HG03342 (cell line): ENCODE results near the gene TLL2.
A peak's percentile ranks its signal among the peaks of the same experiment; 100 is the strongest.
"Not testable (repeated sequence)": the region's sequence is repeated elsewhere in the genome, so short reads cannot be mapped to it uniquely, and the experiment has no call there.

Experiments used
- ATAC-seq: cut with Tn5 transposase; IDR thresholded peaks from one replicate; pipeline ENCODE4 v1.9.1; 2021; ENCODE audit warnings: mild to moderate bottlenecking, moderate library complexity; ENCODE audit not compliant: unreplicated experiment

TLL2 gene

DNA sequence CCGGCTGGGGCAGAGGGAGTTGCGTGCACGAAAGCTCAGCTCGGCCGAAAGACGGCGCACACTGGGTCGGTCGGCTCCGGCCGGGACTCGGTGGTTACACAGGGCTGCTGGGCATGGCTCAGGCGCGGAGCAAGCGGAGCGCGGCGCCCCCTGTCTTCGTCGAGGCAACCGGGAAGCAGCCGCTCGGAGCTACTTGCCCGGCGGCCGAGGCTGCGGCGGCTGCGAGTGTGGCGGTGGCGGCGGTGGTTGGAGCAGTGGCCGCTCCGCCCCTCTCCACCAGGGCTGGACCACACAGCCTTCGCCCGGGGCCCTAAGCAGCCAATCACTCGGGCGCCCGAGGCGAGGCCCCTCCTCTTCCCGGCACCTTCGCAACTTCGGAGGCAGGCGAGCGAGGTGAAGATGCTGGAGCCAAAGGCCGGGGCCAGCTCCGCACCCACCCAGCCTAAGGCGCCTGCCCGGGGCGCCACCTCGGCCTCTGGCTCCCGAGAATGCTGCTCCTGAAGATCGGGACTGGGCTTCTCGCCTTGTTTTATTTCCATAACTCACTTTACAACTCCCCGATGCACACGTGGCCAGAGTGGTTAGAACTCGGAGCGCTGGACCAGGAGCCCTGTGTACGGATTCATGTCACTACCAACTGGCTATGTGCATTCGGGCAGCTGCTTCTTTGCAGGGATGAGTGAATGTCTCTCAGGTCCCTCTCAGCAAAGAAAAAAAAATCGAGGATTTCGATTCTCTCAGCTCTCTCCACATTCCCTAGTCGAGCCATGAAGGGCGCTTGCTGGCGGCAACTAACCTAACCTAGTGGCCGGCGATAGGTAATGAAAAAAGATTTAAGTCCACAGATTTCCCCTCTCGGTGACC lies at the start of gene TLL2:
TLL2 (minus strand) TSS at position 229 of the 864 bp plus-strand sequence. CDS start 241 bp downstream, outside the sequence.
- ATAC-seq = peak; percentile 70

DNA sequence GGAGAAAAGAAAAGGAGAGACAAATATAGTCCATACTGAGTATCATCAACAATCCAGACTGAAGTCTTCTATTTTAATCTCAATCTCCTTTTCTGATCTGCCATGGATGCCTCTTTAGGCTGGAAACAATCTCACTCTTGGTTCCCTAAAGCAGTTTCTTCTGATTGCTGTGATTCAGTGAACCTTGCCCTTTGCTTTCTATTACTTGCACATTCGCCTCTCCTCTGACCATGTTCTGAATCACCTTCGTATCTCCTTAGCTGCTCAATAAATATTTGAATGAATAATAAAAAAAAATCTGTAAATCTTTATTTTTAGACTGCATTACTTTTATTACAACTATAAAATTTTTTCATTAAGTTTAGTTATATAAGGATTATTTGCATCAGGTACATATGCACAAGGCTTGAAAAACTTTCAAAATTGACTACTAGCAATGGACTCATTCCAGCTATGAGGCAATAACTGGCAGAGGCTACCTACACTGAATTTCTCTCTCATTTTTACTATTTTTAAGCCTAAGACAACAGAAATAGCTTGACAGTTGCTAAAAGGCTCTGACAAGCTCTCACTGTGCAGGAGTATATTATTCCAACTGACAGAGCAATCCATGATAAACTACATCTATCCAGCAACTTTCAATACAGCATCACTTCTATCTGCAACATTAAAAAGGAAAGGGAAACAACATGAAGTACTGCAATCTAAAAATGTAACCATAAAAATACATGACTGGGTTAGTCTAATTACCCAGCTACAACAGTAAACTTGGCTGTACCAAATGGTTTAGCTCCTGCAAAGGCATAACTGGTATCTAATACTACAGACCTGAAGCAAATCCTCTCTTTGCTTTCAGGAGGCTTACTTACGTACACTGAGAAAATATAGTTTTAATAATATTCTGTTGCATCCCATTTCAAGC lies 47.5 kb upstream of the TLL2 start:
- no peak for ATAC-seq

DNA sequence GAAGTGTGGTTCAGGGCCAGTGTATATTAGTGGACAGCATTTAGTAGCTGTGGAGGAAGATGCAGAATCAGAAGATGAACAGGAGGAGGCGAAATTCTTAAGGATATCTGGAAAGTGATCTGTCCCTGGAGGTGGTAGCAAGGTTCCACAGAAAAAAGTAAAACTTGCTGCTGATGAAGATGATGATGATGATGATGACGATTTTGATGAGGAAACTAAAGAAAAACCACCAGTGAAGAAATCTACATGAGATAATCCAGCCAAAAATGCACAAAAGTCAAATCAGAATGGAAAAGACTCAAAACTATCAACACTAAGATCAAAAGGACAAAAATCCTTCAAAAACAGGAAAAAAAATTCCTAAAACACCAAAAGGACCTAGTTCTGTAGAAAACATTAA lies 46.8 kb upstream of the TLL2 start:
- no peak for ATAC-seq

DNA sequence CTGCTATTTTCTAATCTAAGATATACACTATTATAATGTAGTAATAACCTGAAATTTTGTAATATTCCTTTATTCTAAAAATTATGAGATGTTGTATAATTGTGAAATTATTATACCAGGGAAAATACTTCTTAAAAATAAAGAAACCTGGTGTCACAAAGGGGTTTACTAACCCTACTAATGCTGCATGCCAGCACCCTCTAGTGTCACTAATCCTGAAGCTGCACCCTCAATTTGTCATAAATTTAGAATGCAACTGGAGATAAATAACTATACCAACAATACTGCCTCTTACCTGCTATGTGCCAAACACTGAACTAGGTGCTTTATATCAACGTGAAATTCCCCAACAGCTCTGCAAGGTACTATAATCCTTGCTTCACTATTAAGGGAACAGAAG lies 42.3 kb upstream of the TLL2 start:
- ATAC-seq = no peak

DNA sequence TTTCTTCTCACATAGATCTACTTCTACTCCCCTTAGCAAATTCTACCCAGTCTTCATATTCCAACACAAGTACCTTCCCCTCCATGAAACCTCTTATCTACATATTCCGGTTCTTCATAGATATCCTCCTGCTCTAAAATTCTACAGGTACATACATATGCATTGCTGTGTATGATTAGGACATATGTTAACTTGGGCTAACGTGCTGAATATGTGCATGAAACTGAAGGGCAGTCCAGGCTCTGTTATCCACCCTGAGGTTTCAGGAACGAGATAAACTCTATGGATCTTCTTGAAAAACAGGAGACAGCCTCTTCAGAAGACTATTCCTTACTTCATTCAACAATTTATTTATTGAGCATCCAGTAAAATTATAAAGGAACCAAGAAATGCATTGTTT lies 41.6 kb upstream of the TLL2 start:
- no peak for ATAC-seq

DNA sequence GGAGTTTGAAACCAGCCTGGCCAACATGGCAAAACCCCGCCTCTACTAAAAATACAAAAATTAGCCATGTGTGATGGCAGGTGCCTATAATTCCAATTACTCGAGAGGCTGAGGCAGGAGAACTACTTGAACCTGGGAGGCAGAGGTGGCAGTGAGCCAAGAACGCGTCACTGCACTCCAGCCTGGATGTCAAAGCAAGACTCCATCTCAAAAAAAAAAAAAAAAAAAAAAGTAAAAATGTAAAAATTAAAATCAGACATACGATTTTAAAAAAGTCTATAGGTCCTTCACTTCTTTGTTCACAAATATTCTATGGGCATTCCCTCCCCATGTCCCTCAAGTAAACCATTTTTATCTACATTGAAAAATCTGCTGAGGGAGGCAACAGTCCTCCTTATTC lies 34.9 kb upstream of the TLL2 start:
- ATAC-seq = no peak

DNA sequence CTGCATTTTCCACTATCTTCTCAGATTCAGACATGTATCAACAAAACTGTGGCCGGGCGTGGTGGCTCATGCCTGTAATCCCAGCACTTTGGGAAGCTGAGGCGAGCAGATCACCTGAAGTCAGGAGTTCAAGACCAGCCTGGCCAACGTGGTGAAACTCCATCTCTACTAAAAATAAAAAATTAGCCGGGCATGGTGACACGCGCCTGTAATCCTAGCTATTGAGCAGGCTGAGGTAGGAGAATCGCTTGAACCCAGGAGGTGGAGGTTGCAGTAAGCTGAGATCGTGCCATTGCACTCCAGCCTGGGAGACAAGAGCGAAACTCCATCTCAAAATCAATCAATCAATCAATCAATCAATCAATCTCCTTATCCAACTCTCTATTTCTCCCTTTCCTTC lies 31.8 kb upstream of the TLL2 start:
- ATAC-seq = not testable (repeated sequence)

DNA sequence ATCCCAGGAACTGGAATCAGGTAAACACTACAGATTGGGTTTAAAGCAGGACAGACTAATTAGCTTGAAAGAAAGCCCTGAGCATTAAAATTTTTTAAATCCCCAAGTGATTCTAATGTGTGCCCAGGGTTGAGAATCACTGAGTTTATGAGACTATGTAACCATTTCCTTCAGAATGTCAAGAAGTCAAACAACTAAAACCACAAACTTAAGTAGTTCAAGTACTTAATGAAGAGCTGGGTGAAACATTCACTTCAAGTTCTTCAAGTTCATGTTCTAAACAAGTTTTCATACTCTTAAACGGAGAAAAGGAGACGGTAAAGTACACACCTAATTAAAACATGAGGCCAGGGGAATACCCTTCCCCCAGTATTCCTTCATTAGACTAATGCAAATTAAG lies 28.2 kb upstream of the TLL2 start:
- ATAC-seq = no peak

DNA sequence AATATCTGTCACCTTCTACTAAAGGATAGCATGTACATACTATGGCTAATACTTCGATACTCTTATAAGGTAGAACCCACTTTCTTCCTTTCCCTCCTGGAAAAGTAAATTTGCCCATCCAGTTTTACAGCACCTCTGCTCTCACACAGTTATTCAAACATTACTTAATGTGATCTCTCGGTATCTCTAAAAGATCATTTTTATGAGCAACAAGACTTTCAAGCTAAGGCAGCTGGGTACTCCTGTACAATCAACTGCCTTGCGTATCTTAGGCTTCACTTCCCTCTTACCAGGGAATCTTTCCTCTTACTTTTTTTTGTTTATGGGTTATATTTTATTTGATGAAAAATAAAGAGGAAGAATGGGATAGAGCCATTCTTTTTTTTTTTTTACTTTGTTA lies 26.5 kb upstream of the TLL2 start:
- ATAC-seq = no peak

DNA sequence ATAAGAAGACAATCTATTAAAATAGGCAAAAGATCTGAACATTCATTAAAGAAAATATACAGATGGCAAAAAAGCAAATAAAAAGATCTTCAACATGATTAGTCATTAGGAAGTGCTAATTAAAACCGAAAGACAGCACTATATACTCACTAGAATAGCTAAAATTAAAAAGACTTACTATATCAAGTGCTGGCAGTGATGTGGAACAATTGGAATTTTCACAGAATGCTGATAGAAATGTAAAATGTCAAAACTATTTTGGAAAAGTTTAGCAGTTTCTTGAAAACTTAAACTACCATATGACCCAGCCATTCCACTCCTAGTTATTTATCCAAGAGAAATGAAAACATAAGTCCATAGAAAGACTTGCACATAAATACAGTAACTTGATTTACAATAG lies 25.0 kb upstream of the TLL2 start:
- no peak for ATAC-seq

DNA sequence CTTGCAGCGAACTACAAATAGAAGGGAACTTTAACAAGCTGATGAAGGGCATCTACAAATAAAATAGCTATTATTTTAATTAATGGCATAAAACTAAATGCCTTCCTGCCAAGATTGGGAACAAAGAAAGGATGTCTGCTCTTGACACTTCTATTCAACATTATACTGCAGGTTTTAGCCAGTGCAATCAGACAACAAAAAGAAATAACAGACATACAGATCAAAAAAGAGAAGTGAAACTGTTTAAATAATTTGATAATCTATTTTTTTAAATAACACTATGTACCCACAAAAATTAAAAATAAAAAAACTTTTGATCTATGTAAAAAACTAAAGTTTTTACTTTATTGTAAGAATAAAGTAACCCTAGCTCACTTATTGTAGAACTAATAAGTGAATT lies 22.4 kb upstream of the TLL2 start:
- ATAC-seq = no peak

DNA sequence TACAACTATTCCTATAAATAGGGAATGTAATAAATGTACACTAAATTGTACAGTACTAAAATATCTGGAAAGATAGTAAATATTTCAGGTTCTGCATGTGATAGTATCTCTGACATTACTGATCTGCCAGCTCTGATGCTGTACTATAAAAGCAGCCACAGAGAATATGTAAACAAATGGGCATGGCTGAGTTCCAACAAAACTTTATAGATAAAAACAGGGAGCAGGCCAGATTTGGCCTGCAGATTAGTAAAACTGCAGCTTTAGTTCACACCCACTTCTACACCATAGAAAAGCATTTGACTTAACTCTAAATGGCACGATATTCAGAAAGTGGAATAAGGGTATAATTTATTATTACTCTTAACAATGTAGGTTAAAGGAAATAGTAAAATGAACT lies 18.8 kb upstream of the TLL2 start:
- ATAC-seq = no peak

DNA sequence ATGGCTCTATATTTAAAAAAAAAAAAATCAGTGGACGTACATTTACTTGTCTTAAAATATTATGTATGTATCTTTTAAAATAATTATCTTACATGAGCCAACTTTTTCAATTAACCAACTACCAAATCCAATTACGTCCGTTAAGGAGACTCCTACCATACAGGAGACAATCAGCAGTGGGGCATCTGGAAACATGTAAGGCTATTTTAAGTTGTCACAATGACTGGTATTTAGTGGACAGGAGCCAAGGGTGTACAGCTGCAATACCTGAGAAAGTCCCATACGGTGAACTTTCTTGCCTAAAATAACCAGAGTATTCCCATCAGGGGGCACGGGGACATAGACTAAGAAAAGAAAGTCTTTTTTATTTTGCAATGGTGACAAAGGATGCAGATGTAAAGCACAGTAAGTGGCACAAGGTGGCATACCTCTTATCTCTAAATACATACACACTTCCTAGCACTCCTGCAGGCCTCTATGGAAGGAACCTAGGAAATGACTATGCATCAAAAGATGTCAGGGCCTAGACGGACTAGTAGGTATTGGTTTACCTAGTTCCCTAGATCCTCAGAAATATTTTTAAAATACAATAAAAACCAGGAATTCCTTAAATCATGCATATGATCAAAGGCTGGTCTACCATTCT lies 16.0 kb upstream of the TLL2 start:
- no peak for ATAC-seq

DNA sequence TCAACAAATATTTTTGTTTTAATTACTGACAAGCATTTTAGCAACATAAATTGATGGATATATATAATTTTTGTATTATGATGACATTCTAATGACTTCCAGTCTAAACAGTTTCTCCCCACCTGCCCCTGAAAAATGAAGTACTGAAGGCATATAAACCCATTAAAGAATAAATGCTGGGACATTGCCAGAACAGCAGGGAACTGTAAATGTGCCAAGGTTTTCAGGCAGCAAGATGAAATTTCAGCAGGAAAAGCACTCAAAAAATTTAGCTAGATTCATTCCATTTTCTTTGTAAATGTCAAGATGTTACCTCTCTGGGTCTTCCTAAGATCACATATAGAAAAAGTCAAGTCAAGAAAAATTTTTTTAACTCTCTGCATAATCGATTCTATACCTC lies 11.0 kb upstream of the TLL2 start:
- ATAC-seq = no peak

DNA sequence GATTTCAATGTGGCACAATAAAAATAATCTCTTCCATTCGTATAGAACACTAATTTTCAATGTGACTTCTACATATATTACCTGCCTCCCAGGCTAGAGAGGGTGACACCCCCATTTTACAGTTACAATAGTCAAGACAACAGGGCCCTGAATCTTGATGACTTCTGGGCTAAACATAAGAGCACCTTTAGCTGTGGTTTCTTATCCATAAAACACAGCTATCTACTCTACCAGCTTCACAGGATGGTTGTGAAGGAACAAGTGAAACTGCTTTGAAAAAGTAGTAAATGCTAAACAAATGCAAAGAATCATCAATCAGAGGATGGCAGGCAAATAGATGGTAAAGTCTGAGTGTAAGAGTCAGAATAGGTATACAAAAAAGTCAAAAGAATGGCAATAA lies 3.6 kb upstream of the TLL2 start:
- ATAC-seq = no peak

DNA sequence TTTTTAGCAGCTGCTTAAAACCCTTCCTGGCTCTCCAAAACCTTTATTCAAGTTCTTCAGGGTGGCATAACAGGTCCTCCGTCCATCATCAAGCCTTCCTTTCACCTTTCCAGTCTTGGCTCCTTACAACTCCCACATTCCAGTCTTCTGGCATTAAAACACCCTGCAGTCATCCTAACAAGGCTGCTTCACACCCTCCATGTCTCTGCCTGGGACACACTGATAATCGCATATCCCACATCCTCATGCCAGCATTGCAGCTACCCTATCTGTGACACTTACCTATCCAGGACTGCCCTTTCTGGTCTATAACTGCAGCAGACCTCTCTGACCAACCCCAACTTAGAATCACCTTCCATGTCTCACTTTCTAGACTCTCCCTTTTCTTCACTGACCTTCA lies 2.6 kb upstream of the TLL2 start:
- no peak for ATAC-seq

DNA sequence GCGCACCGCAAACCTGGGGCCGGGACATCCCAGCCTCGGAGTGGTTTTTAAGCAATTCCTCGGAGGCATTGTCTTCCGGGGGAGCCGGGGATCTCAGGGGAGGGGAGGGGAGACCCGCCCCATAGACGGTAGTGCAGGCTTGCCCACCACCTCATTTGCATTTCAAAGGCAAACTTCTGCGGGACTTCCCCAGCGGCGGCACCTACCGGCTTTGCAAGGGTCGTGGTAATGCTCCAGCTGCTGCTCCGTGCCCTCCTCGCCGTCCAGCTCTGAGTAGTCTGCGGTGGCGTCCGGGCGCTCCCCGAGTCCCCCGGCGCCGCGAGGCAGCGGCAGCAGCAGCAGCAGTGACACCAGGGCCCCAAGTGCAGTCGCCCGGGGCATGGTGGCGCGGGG lies 425 bp downstream of the TLL2 start:
- no peak for ATAC-seq

DNA sequence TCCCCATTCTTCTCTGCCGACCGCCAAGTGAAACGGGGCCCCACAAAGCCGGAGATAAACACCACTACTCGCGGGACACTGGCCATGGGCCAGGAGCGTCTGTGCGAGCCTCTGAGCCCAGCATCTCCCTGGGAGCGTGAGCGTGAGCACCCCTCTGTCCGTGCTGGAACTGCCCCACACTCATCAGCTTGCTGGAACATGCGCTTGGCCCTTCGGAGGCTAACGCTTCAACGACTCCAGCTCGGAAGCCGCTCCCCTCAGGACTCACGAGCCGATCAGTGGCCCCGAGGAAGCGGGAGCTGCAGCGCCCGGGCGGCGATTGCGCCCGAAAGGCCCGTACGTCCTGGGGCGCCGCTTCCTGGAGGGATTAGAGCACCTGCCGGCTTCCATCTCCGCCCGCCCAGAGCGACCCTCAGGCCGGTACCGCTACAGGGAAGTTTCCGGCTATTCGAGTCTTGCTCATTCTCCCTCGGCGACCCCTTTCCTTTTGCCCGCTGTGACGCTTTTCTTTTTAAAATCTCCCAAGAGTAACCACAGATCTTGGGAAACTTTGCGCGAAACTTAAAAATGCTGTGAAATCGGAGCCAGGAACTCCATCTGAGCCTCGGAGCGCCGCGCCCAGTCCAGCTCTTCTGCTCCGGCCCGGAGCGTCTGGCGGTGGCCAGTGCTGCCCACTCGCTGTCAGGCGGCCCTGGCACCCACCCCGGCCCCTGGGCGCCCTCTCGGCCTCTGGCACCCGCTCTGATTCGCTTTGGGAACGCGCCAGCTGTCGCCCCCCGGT lies 1.0 kb downstream of the TLL2 start:
- no peak for ATAC-seq

DNA sequence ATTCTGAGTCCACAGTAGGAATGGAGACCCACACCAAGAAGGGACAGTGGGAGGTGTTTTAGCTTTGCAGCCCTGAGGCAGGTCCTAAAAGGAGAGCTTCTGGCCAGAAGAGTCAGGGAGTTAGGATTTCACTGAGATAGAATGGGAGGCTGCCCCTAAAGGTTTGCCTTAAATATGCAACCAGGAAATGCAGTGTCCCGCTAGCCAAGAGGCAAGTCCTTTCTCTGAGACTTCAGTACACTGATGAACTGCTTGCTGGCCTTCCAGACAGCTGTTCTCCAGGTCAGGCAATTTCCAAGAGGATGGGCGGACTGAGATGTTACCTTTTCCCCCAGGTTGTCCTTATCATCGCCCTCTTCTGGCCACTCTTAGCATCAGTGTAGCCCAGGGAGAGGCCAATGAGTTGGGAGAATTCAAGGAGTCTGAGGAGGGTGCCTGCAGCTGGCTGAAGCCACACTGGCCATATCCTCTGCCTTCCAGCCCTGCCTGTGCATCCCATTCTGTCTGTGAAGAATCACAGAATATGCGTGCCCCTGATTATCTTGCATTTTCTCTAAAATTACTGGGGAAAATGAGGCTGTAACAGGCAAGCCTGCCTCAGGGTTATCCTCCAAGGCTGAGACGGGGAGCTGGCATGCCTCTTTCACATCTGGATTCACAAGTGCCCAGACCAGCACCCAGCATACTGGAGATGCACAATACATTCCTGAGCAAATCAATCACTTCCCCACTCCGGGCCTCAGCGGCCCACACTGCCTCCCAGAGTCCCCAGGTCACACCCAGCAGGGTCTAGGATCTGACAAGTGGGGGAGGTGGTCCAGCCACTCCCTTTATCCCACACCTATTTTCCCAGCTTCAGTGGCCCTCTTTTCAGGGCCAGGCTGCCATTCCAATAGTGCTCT lies 2.4 kb downstream of the TLL2 start:
- no peak for ATAC-seq
